ENCODE measurements around the gene MAN1C1. TPM values are rescaled to one million over a fixed set of nuclear protein-coding genes. Genes with fewer than 3 reads are reported as not detected.

Gene MAN1C1
- total RNA-seq, 1 donor from 2014 or later = 10.9 TPM

DNA sequence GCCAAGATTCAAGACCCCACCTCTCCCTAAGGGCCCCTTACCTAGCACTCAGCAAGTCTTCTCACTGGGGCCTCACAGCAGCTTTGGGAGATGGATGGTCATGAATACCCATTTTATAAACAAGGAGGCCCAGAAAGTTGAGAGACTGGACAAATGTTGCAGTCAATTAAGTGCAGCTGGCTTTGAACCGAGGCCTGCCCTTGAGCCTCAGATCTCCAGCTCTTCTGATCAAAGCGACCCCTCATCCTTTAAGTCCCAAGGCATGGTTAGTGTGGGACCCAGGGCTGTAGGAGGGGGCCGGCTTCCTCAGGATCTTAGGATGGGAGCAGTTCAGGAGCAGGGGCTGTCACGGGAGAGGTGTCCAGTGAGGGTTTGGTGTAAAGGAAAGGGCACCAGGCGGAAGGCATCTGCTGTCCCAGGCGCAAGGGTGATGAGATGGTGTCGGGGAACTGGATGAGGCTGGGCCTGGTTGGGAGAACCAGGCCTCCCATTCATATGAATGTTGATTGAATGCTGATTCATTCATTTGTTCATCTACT lies 198.0 kb downstream of the MAN1C1 start:
- Mint-ChIP-seq H3K36me3 (ENCODE audit: low read depth) (peaks cover 6% of the 10 kb centered on the region), H3K4me3 (ENCODE audit: unreplicated experiment) (no peak overlapping the region), H3K9me3 (ENCODE audit: low read depth) (no peaks in the 10 kb centered on the region), H3K4me1 (ENCODE audit: low read depth) (peaks cover 17% of the 10 kb centered on the region), H3K27ac (ENCODE audit: unreplicated experiment) (no peak overlapping the region), H3K27me3 (ENCODE audit: low read depth) (no peaks in the 10 kb centered on the region)
- DNase-seq (ENCODE audit: low spot score) = peak; percentile 48
- TF ChIP-seq, protein P1, sequence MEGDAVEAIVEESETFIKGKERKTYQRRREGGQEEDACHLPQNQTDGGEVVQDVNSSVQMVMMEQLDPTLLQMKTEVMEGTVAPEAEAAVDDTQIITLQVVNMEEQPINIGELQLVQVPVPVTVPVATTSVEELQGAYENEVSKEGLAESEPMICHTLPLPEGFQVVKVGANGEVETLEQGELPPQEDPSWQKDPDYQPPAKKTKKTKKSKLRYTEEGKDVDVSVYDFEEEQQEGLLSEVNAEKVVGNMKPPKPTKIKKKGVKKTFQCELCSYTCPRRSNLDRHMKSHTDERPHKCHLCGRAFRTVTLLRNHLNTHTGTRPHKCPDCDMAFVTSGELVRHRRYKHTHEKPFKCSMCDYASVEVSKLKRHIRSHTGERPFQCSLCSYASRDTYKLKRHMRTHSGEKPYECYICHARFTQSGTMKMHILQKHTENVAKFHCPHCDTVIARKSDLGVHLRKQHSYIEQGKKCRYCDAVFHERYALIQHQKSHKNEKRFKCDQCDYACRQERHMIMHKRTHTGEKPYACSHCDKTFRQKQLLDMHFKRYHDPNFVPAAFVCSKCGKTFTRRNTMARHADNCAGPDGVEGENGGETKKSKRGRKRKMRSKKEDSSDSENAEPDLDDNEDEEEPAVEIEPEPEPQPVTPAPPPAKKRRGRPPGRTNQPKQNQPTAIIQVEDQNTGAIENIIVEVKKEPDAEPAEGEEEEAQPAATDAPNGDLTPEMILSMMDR (IDR thresholded peaks at IDR 0.05) = no peak

DNA sequence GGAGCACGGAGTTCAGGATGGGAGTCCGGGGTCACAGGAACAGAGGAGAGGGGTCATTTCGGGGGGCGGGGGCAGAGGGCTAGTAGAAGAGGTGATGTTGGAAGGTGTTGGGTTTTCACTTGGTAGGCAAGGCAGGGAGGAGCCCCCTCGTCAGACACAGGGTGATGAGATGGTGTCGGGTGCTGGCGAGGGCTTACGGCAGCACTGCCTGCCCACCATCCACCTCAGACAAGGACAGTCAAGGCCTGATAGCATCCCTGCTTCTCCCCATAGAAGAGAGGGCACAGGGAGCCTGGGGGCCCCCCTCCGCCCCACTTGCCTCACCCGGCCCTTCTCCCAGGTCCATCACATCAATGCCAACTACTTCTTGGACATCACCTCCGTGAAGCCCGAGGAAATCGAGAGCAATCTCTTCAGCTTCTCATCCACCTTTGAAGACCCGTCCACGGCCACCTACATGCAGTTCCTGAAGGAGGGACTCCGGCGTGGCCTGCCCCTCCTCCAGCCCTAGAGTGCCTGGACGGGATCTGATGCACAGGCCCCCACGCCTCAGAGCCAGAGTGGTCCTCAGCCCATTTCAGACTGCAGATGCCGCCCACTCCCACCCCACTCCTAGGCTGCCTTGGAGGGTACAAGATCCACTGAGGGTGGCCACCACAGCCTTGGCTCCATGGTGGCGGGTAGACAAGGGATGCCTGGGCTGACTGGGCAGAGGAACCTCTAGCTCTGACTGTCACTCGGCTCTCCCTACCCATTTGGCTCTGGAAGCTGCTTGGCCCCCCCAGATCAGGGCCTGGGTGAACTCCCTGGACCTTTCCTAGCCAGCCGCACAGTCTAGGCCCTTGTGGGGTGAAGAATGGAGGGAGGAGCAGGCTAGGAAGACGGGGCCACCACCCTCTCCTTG lies 198.9 kb downstream of the MAN1C1 start:
- DNase-seq (ENCODE audit: low spot score) = peak; percentile 83
- Mint-ChIP-seq H3K27me3 (ENCODE audit: low read depth) (no peaks in the 10 kb centered on the region), H3K4me1 (ENCODE audit: low read depth) (peaks cover 17% of the 10 kb centered on the region), H3K27ac (ENCODE audit: unreplicated experiment) (no peak overlapping the region), H3K4me3 (ENCODE audit: unreplicated experiment) (no peak overlapping the region), H3K36me3 (ENCODE audit: low read depth) (peaks cover 2% of the 10 kb centered on the region), H3K9me3 (ENCODE audit: low read depth) (no peaks in the 10 kb centered on the region)
- TF ChIP-seq, protein P1 (IDR thresholded peaks at IDR 0.05) = no peak

DNA sequence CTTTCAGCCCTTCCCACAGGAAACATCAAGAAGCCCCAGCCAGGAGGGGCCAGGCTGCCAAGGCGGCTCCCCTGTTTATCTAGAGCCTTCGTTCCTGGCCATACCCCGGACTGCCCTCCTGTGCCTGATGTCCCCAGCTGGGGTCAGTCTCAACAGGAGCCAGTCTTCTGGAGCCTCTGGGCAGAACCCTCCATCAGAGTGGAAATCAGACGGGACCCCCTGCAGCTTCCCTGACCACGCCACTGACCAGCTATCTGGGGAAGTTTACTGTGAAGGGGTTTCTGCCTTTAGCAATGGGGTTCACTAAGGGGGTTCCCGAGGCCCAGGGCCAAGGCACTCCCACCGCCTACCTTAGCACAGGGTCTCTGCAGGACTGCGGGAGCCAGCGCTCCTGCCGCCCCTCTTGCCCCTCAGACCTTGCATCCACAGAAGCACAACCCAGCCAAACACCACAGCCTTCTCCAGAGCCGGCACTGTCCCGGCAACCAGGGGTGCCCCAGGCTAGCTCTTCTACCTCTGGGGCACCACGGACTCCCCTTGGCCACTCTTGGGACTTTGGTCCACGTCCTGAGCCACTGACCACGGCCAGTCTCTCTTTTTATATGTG lies 199.6 kb downstream of the MAN1C1 start:
- Mint-ChIP-seq H3K36me3 (ENCODE audit: low read depth) (peaks cover 2% of the 10 kb centered on the region), H3K4me3 (ENCODE audit: unreplicated experiment) (no peak overlapping the region), H3K9me3 (ENCODE audit: low read depth) (no peaks in the 10 kb centered on the region), H3K27ac (ENCODE audit: unreplicated experiment) (no peak overlapping the region), H3K27me3 (ENCODE audit: low read depth) (no peaks in the 10 kb centered on the region), H3K4me1 (ENCODE audit: low read depth) (peaks cover 24% of the 10 kb centered on the region)
- TF ChIP-seq, protein P1 (IDR thresholded peaks at IDR 0.05) = no peak
- peak; percentile 68 for DNase-seq (ENCODE audit: low spot score)

DNA sequence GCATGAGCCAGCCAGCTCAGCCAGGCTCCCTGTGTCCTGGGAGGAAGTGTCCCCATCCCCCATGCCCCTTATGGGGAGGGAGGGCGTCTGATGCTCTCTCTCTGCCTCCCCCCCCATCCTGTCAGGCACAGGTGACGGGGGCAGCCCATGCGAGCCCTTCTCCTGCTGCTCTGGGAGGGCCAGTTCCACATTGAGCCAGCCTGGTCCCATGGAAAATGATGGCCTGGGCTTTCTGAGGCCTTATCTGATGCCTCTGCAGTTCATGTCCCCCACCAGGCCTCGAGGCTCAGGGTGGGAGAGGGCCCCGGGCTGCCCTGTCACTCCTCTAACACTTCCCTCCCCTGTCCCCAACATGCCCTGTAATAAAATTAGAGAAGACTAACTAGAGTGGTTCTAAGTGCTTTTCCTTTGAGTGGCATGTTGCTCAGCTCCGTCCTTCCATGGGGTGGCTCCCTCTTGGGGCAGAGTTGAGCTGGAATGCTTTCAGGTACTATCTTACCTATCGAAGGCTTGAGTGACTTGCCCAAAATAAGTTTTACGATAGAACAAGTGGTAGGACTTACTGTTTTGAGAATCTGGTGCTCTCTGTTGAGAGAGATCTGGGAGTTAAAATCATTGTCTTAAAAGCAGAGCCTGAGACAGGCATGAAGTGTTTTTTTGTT lies 201.4 kb downstream of the MAN1C1 start:
- peaks cover 2% of the 10 kb centered on the region for H3K36me3 Mint-ChIP-seq (ENCODE audit: low read depth)
- TF ChIP-seq, protein P1 (IDR thresholded peaks at IDR 0.05) = peak; percentile 35
- H3K27me3 Mint-ChIP-seq (ENCODE audit: low read depth) = no peaks in the 10 kb centered on the region
- H3K4me3 Mint-ChIP-seq (ENCODE audit: unreplicated experiment) = peak overlapping the region; percentile 98
- peaks cover 35% of the 10 kb centered on the region for H3K4me1 Mint-ChIP-seq (ENCODE audit: low read depth)
- no peaks in the 10 kb centered on the region for H3K9me3 Mint-ChIP-seq (ENCODE audit: low read depth)
- H3K27ac Mint-ChIP-seq (ENCODE audit: unreplicated experiment) = peak overlapping the region; percentile 99
- peak; percentile 69 for DNase-seq (ENCODE audit: low spot score)

DNA sequence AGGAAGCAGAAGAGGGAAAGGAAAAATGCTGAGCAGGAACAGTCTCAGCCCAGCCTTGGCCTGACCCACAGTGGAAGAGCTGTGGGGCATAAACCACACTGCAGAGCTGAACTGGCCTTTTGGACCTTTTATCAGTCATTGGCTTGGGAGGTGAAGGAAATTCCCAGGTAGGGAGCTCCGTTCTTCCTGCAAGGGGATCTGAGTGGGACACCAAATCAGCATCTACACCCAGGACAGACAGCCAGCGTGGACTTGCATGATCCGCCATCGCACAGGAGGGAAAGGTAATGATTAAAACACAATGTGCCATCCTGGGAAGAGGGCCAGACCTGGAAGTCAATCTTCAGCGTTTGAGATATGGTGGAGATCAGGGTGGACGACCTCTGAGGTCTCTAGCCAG lies 202.0 kb downstream of the MAN1C1 start:
- no peak for DNase-seq (ENCODE audit: low spot score)
- Mint-ChIP-seq H3K4me1 (ENCODE audit: low read depth) (peaks cover 35% of the 10 kb centered on the region), H3K36me3 (ENCODE audit: low read depth) (peaks cover 2% of the 10 kb centered on the region), H3K27me3 (ENCODE audit: low read depth) (no peaks in the 10 kb centered on the region), H3K9me3 (ENCODE audit: low read depth) (no peaks in the 10 kb centered on the region), H3K4me3 (ENCODE audit: unreplicated experiment) (peak overlapping the region; percentile 98), H3K27ac (ENCODE audit: unreplicated experiment) (peak overlapping the region; percentile 99)
- TF ChIP-seq, protein P1 (IDR thresholded peaks at IDR 0.05) = no peak
